ENCODE results near the gene CDH8.
"Not testable (repeated sequence)": the region's sequence is repeated elsewhere in the genome, so short reads cannot be mapped to it uniquely, and the experiment has no call there.

Gene CDH8

DNA sequence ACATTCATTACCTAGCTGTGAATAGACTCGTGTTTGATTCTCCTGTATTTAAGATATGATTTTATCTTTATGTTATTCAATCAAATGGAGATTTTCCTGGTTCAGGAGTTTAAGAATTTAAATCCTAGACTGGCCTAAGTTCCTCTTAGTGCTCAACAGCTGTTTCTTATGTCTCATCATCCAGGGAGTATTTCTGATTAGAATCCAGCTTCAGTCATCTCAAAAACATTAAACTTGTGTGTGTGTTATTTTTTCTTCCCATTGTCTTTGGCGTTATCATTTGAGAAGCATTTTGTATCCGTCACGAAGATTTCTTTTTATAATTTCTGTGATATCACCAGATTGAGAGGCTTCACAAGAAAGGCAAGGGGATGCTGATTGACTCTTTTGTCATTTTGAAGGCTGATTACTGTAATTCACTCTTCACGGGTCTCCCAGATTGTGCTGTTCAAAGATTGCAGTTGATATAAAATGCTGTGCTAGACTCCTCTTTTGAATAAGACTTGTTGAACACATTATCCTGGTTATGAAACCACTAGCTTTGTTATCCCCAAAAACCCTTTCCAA is 204.8 kb downstream of the CDH8 start:
- Mint-ChIP-seq H3K9me3 (peaks cover 53% of the 10 kb centered on the region), H3K27ac (no peak overlapping the region), H3K4me1 (ENCODE audit: low read depth) (no peaks in the 10 kb centered on the region), H3K36me3 (ENCODE audit: low read depth) (no peaks in the 10 kb centered on the region), H3K4me3 (no peak overlapping the region), H3K27me3 (ENCODE audit: low read depth) (no peaks in the 10 kb centered on the region)
- DNase-seq (ENCODE audit: low spot score) = no peak

GRCh38 chr16:61829631-61830030 is 206.6 kb downstream of the CDH8 start:
- H3K27ac Mint-ChIP-seq = no peak overlapping the region

DNA sequence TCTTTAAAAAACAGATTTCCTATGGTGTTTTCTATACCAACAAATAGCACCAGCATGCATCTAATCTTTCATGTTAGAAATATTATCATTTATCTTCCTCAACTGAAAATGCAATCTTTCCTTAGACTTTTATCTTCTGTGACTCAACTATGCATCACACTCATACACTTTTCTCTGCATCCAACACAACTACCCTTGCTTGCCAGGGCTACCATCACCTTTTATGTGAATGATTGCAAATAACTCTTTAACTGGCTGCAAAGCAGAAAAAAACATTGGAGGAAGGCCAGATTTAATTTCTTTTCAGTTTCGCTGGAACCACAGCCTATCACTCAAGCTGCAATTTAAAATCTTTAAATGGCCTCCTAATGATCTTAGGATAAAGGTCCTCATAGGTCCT is 212.9 kb downstream of the CDH8 start:
- Mint-ChIP-seq H3K4me3 (no peak overlapping the region), H3K36me3 (ENCODE audit: low read depth) (no peaks in the 10 kb centered on the region), H3K27me3 (ENCODE audit: low read depth) (no peaks in the 10 kb centered on the region), H3K9me3 (peaks cover 30% of the 10 kb centered on the region), H3K4me1 (ENCODE audit: low read depth) (no peaks in the 10 kb centered on the region), H3K27ac (no peak overlapping the region)
- DNase-seq (ENCODE audit: low spot score) = no peak

More at GRCh38 chr16:61829631-61830030, 206.6 kb downstream of the CDH8 start:
- DNase-seq (ENCODE audit: low spot score) = no peak
- peaks cover 39% of the 10 kb centered on the region for H3K9me3 Mint-ChIP-seq
- no peaks in the 10 kb centered on the region for H3K4me1 Mint-ChIP-seq (ENCODE audit: low read depth)
- H3K4me3 Mint-ChIP-seq = no peak overlapping the region
- H3K36me3 Mint-ChIP-seq (ENCODE audit: low read depth) = no peaks in the 10 kb centered on the region
- H3K27me3 Mint-ChIP-seq (ENCODE audit: low read depth) = no peaks in the 10 kb centered on the region

DNA sequence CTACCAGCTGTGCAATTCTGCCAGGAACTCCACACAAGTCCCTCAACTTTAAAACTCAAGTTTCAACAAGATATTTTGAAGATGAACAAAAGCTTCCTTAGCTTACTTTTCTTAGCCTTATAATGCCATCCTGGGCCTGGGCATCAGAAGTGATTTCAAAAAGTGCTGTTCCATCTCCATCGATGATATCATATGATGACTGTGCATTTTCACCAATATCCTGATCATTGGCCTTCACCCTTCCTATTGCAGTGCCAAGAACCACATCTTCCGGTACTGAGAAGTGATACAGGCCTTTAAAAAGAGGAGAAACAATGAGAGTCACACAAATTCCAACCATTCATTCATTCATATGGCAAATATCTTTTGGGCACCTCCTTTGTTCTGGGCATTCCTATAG is 215.4 kb downstream of the CDH8 start:
- Mint-ChIP-seq H3K27me3 (ENCODE audit: low read depth) (no peaks in the 10 kb centered on the region), H3K27ac (no peak overlapping the region), H3K36me3 (ENCODE audit: low read depth) (no peaks in the 10 kb centered on the region), H3K9me3 (peaks cover 32% of the 10 kb centered on the region), H3K4me1 (ENCODE audit: low read depth) (no peaks in the 10 kb centered on the region), H3K4me3 (no peak overlapping the region)
- no peak for DNase-seq (ENCODE audit: low spot score)

- no peak for DNase-seq (ENCODE audit: low spot score)
- Mint-ChIP-seq H3K4me1 (ENCODE audit: low read depth) (no peaks in the 10 kb centered on the region), H3K27ac (no peak overlapping the region), H3K27me3 (ENCODE audit: low read depth) (no peaks in the 10 kb centered on the region), H3K9me3 (peaks cover 35% of the 10 kb centered on the region), H3K4me3 (no peak overlapping the region), H3K36me3 (ENCODE audit: low read depth) (no peaks in the 10 kb centered on the region)
These were observed 215.8 kb downstream of the CDH8 start for GRCh38 chr16:61820398-61820797.

- Mint-ChIP-seq H3K27ac (no peak overlapping the region), H3K27me3 (ENCODE audit: low read depth) (no peaks in the 10 kb centered on the region), H3K4me1 (ENCODE audit: low read depth) (no peaks in the 10 kb centered on the region), H3K36me3 (ENCODE audit: low read depth) (no peaks in the 10 kb centered on the region), H3K4me3 (no peak overlapping the region), H3K9me3 (peaks cover 42% of the 10 kb centered on the region)
- no peak for DNase-seq (ENCODE audit: low spot score)
These were observed 217.4 kb downstream of the CDH8 start for GRCh38 chr16:61818850-61819249.

DNA sequence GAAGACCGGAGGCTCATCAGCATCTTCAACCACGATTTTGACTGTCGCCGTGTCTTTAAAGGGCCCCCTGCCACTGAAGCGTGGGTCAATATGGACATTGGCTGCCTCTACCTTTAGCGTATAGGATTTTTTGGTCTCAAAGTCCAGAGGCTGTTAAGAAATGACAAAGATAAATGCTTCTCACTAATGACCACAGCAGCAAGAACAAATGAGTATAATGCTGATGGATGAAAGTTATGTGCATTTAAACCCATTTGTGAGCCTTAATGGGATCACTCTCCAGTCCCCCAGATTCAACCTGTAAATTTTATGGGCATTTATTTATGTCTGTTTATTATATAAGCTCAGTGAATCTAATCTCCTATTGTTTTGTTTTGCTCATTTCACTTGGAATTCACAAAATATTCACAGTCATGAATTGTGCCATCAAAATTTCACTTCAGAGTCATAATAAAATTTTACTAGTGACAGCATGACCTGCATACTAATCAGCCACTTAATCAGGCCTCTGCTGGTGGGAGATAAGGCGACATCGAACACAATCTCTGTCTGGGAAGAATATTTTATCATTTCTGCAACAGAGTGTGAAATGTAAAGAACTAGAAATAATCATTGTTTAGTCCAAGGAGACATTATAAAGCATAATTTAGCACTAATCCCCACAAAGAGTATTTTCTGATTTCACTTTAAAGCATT is 218.5 kb downstream of the CDH8 start:
- DNase-seq (ENCODE audit: low spot score) = no peak
- H3K9me3 Mint-ChIP-seq = peaks cover 47% of the 10 kb centered on the region
- H3K36me3 Mint-ChIP-seq (ENCODE audit: low read depth) = no peaks in the 10 kb centered on the region
- H3K4me3 Mint-ChIP-seq = no peak overlapping the region
- no peak overlapping the region for H3K27ac Mint-ChIP-seq
- H3K4me1 Mint-ChIP-seq (ENCODE audit: low read depth) = no peaks in the 10 kb centered on the region
- H3K27me3 Mint-ChIP-seq (ENCODE audit: low read depth) = no peaks in the 10 kb centered on the region

DNA sequence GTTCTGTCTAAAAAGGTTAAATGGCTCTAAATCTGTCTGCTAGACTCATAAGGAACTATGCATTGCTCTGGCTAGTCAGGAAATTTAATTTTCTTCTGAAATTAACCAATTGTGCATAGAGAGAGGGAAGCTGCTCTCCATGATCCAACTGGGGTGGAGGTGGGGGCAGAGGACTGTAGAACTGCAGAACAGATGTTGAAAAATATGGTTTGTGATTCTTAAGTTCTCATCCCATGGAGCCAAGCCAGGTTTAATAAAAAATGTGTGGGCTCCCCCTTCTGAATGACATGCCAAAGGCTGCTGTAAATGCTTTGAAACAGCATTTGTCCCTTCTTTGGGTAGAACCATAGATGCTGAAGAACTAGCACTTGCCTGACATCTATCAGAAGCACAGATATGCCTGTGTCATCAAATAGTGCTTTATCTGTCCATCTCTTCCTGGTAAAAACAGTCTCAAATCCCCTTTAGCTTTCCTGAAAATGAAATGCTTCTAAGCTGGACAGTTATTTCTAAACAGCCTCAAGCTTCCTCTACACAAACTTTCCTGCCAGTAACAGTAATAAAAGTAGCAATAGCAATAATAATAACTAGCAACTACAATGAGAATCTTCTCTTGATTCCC is 221.4 kb downstream of the CDH8 start:
- Mint-ChIP-seq H3K4me1 (ENCODE audit: low read depth) (no peaks in the 10 kb centered on the region), H3K36me3 (ENCODE audit: low read depth) (no peaks in the 10 kb centered on the region), H3K27me3 (ENCODE audit: low read depth) (no peaks in the 10 kb centered on the region)

DNA sequence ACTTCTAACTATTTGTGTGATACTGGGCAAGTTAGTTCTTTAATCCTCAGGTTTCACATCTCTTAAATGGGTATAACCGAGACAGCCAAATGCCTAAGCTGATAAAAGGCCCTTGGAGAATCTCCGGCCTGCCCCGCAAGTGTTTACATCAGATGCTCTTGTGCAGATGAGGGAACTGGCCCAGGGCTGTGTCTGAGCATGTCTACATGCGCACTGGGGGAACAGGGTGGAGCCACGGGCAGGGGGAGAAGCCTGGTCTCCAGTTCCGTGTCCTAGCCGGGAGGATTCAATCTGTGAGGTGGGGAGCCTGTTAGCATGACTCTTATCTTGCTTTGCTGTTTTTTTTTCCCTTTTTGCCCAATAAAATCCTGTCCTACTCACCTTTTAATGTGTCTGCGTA is 222.9 kb downstream of the CDH8 start:
- H3K27ac Mint-ChIP-seq = no peak overlapping the region
- no peaks in the 10 kb centered on the region for H3K4me1 Mint-ChIP-seq (ENCODE audit: low read depth)
- no peaks in the 10 kb centered on the region for H3K36me3 Mint-ChIP-seq (ENCODE audit: low read depth)
- H3K27me3 Mint-ChIP-seq (ENCODE audit: low read depth) = no peaks in the 10 kb centered on the region
- H3K9me3 Mint-ChIP-seq = peaks cover 44% of the 10 kb centered on the region
- no peak overlapping the region for H3K4me3 Mint-ChIP-seq
- no peak for DNase-seq (ENCODE audit: low spot score)

More for the DNA sequence above, 221.4 kb downstream of the CDH8 start:
- Mint-ChIP-seq H3K9me3 (peaks cover 48% of the 10 kb centered on the region), H3K4me3 (no peak overlapping the region), H3K27ac (no peak overlapping the region)
- no peak for DNase-seq (ENCODE audit: low spot score)

GRCh38 chr16:61812251-61812650 is 224.0 kb downstream of the CDH8 start:
- no peak overlapping the region for H3K4me3 Mint-ChIP-seq
- DNase-seq (ENCODE audit: low spot score) = no peak
- peaks cover 42% of the 10 kb centered on the region for H3K9me3 Mint-ChIP-seq
- H3K27me3 Mint-ChIP-seq (ENCODE audit: low read depth) = no peaks in the 10 kb centered on the region
- H3K27ac Mint-ChIP-seq = no peak overlapping the region
- no peaks in the 10 kb centered on the region for H3K4me1 Mint-ChIP-seq (ENCODE audit: low read depth)
- no peaks in the 10 kb centered on the region for H3K36me3 Mint-ChIP-seq (ENCODE audit: low read depth)

GRCh38 chr16:61807551-61807950 is 228.7 kb downstream of the CDH8 start:
- Mint-ChIP-seq H3K36me3 (ENCODE audit: low read depth) (no peaks in the 10 kb centered on the region), H3K4me1 (ENCODE audit: low read depth) (no peaks in the 10 kb centered on the region), H3K9me3 (peaks cover 15% of the 10 kb centered on the region), H3K27ac (no peak overlapping the region), H3K4me3 (no peak overlapping the region), H3K27me3 (ENCODE audit: low read depth) (no peaks in the 10 kb centered on the region)
- DNase-seq (ENCODE audit: low spot score) = no peak

DNA sequence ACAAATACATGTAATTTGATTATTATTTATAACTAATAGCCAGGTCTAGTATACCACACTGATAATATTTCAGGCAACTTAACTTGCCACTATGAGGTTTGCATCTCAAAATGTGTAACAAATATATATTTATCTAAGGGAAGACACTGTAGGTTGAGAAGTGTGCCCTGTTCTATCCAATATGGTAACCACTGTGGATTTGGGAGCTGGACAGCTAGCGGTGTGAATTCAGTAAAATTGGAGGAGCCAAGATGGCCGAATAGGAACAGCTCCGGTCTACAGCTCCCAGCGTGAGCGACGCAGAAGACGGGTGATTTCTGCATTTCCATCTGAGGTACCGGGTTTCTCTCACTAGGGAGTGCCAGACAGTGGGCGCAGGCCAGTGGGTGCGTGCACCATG is 235.0 kb downstream of the CDH8 start:
- not testable (repeated sequence) for H3K27me3 Mint-ChIP-seq (ENCODE audit: low read depth); H3K4me3 Mint-ChIP-seq; DNase-seq (ENCODE audit: low spot score); H3K4me1 Mint-ChIP-seq (ENCODE audit: low read depth); H3K27ac Mint-ChIP-seq; H3K36me3 Mint-ChIP-seq (ENCODE audit: low read depth)
- H3K9me3 Mint-ChIP-seq = peaks cover 30% of the 10 kb centered on the region

- no peaks in the 10 kb centered on the region for H3K27me3 Mint-ChIP-seq (ENCODE audit: low read depth)
- no peak for DNase-seq (ENCODE audit: low spot score)
- H3K36me3 Mint-ChIP-seq (ENCODE audit: low read depth) = no peaks in the 10 kb centered on the region
These were observed 237.5 kb downstream of the CDH8 start for GRCh38 chr16:61798741-61799140.

DNA sequence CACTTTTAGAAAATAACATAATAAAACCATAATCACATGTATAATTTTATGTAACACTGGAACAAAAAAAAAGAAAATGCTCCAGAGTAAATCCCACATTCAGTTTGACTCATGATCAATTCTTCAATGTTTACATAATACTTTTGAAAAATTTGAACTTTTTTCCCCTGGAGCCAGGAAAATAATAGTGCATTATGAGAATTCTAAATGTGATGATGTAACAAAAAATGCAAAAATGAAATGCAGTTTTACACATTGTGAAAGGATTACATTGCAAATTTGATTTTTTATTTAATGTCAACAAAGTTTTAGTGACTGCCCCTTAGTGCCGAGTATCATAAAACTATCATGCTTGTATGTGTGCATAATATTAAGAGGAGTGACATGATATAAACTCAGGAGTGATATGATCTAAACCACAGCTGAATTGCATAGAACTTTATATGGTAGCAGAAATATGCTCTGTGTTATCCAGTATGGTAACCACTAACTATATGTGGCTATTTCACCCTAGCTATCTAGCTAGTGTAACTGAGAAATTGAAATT is 238.2 kb downstream of the CDH8 start:
- Mint-ChIP-seq H3K4me3 (no peak overlapping the region), H3K36me3 (ENCODE audit: low read depth) (no peaks in the 10 kb centered on the region), H3K9me3 (peaks cover 48% of the 10 kb centered on the region), H3K27ac (no peak overlapping the region), H3K27me3 (ENCODE audit: low read depth) (no peaks in the 10 kb centered on the region), H3K4me1 (ENCODE audit: low read depth) (no peaks in the 10 kb centered on the region)
- no peak for DNase-seq (ENCODE audit: low spot score)

More at GRCh38 chr16:61798741-61799140, 237.5 kb downstream of the CDH8 start:
- H3K4me3 Mint-ChIP-seq = no peak overlapping the region
- no peak overlapping the region for H3K27ac Mint-ChIP-seq
- H3K4me1 Mint-ChIP-seq (ENCODE audit: low read depth) = no peaks in the 10 kb centered on the region
- H3K9me3 Mint-ChIP-seq = peaks cover 41% of the 10 kb centered on the region
